ENCODE results near the gene RBMY1A1. TPM values are rescaled to one million over a fixed set of nuclear protein-coding genes. Genes with fewer than 3 reads are reported as not detected.

RBMY1A1 gene
- not detected in 2 replicates for total RNA-seq

GRCh38 chrY:21534579-21534978, at the start of gene RBMY1A1:
Gene RBMY1A1, plus strand, starts transcription at chrY:21534879. Its CDS starts 2,013 bp downstream, at chrY:21536892.

GRCh38 chrY:21511038-21511437, 23.6 kb upstream of the RBMY1A1 start, which contains the start of gene RBMY1B:
Gene RBMY1B, plus strand, starts transcription at chrY:21511338. Its CDS starts 2,013 bp downstream, at chrY:21513351.

Other genes with a start within 250 kb of the RBMY1A1 start
- not detected in 2 replicates for gene RBMY1B, start 23.5 kb upstream of the RBMY1A1 start, total RNA-seq

Measured in mesangial cell (primary cell).